ENCODE data around the gene KIF19.

Gene KIF19

DNA sequence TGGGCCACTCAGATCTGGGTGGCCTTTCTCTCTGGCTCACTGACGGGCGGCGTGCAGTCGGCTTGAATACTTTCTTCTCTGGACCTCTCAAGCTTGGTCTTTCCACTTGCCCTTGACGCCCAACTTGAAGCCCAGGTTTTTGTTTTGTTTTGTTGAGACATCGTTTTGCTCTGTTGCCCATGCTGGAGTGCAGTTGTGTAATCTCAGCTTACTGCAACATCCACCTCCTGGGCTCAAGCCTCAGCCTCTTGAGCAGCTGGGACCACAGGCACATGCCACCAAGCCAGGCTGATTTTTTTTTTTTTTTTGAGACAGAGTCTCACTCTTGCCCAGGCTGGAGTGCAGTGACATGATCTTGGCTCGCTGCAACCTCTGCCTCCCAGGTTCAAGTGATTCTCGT, 22.7 kb upstream of the KIF19 start:
- no peak overlapping the region for H3K27ac ChIP-seq
- POLR2A ChIA-PET (ENCODE audit: low non-redundant PET), result no interaction called here
- no peak for DNase-seq (ENCODE audit: low spot score)
- TF ChIP-seq, protein P1, sequence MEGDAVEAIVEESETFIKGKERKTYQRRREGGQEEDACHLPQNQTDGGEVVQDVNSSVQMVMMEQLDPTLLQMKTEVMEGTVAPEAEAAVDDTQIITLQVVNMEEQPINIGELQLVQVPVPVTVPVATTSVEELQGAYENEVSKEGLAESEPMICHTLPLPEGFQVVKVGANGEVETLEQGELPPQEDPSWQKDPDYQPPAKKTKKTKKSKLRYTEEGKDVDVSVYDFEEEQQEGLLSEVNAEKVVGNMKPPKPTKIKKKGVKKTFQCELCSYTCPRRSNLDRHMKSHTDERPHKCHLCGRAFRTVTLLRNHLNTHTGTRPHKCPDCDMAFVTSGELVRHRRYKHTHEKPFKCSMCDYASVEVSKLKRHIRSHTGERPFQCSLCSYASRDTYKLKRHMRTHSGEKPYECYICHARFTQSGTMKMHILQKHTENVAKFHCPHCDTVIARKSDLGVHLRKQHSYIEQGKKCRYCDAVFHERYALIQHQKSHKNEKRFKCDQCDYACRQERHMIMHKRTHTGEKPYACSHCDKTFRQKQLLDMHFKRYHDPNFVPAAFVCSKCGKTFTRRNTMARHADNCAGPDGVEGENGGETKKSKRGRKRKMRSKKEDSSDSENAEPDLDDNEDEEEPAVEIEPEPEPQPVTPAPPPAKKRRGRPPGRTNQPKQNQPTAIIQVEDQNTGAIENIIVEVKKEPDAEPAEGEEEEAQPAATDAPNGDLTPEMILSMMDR (conservative IDR thresholded peaks at IDR 0.05; ENCODE audit: low read depth), result no peak
- CTCF ChIA-PET, result interaction anchor here (0.5 kb wide), 1 partner anchor 56 kb away, joined by 3 read pairs; no protein-coding TSS in a partner anchor

DNA sequence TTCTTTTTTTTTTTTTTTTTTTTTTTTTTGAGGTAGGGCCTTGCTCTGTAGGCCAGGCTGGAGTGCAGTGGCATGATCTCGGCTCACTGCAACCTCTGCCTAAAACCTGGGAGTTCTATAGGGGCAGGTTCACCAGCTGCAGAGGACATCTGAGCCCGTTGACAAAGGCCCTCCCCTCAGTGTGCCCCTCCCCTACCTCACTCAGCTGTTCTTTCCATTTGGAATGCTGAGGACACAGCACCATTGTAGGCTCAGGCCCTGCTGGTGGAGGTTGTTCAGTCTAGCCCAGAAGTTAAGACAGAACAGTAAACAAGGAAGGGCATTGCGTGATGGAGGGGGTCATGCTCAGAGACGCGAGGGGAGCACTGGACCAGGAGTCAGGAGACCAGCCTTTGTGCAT, 21.8 kb upstream of the KIF19 start:
- DNase-seq (ENCODE audit: low spot score), result no peak
- no peak overlapping the region for H3K27ac ChIP-seq
- TF ChIP-seq, protein P1 (conservative IDR thresholded peaks at IDR 0.05; ENCODE audit: low read depth), result no peak
- CTCF ChIA-PET, result interaction anchor here (0.5 to 0.7 kb wide), 2 partner anchors 10 to 296 kb away, joined by 3 read pairs; no protein-coding TSS in a partner anchor
- POLR2A ChIA-PET (ENCODE audit: low non-redundant PET), result no interaction called here

DNA sequence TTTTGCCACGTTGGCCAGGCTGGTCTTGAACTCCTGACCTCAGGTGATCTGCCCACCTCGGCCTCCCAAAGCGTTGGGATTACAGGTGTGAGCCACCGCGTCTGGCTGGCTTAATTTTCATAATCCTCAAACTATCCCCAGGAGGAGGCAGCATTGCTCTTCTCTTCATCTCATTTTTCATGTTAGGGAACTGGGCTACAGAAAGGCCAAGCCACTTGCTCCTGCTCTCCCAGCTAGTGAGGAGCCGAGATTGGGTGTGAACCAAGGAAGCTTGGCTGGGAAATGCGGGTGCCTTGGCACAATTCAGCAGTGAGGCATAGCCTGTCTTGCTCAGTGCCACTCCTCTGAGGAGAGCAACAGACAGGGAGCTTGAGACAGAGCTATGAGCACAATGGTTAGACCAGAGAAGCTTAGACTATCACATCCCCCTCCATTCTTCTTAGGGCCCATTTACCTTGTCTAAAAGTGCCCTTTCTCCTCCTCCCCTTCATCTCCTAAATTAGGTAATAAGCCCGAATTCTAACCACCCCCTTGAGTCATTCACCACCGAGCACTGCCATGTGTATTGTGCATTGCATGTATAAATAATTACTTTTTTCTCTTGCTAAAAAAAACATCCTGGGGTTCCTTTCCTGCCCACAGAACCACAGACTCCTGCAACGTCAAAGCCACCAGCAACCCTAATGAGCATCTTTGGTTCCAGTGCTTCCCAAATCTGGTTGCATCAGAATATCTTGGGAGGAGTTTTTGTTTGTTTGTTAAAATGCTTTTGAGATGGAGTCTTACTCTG, 20.0 kb upstream of the KIF19 start:
- H3K27ac ChIP-seq, result no peak overlapping the region
- DNase-seq (ENCODE audit: low spot score), result no peak
- ChIA-PET POLR2A (ENCODE audit: low non-redundant PET) (no interaction called here), CTCF (interaction anchor here (1.2 kb wide), 1 partner anchor 56 kb away, joined by 5 read pairs; the partner anchor contains the start of gene BTBD17)
- TF ChIP-seq, protein P1 (conservative IDR thresholded peaks at IDR 0.05; ENCODE audit: low read depth), result no peak

DNA sequence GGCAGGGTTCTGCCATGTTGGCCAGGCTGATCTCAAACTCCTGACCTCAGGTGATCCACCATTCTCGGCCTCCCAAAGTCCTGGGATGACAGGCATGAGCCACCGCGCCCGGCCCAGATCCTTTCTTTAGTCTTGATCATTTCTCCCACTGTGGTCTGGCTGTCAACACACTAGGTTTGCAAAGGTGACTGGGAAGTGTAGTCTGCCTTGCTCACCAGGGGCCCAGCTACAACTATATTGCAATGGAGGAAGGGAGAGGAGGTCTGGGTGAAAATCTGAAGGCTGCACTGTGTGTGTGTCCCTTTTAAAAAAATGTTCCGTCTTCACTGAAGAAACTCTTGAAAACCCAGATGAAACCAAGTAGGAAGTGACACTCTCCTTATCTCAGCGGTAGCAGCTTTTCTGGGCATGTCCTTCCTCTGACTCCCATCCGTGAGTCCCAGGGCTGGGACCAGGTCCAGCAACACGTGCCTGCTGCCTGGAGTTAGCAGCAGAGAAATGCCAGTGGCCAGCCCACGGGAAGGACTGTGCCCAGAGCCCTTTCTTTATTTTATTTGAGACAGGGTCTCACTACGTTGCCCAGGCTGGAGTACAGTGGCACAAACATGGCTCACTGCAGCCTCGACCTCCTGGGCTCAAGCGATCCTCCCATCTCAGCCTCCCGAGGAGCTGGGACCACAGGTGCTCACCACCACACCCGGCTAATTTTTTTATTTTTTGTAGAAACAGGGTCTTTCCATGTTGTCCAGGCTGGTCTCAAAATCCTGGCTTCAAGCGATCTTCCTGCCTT, 17.8 kb upstream of the KIF19 start:
- ChIA-PET POLR2A (ENCODE audit: low non-redundant PET) (no interaction called here), CTCF (interaction anchor here (1.5 kb wide), 1 partner anchor 53 kb away, joined by 5 read pairs; no protein-coding TSS in a partner anchor)
- DNase-seq (ENCODE audit: low spot score), result no peak
- TF ChIP-seq, protein P1 (conservative IDR thresholded peaks at IDR 0.05; ENCODE audit: low read depth), result no peak
- no peak overlapping the region for H3K27ac ChIP-seq

DNA sequence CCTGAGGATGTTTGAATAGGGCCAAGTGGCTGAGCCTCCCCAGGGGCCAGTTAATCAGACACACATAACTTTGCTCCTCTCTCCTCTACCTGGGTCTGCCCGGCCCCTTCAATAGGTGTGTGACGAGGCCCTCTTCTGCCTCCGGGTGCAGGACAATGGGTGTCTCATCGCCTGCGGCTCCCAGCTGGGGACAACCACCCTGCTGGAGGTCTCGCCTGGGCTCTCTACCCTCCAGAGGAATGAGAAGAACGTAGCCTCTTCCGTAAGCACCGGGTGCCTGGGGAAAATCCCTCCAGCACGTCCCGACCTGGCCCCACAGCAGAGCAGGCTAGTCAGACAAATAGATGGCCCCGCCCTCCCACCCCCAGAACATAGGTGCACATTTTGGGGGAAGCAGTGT, 16.1 kb upstream of the KIF19 start:
- DNase-seq (ENCODE audit: low spot score), result no peak
- CTCF ChIA-PET, result no interaction called here
- POLR2A ChIA-PET (ENCODE audit: low non-redundant PET), result no interaction called here
- H3K27ac ChIP-seq, result no peak overlapping the region
- TF ChIP-seq, protein P1 (conservative IDR thresholded peaks at IDR 0.05; ENCODE audit: low read depth), result no peak

DNA sequence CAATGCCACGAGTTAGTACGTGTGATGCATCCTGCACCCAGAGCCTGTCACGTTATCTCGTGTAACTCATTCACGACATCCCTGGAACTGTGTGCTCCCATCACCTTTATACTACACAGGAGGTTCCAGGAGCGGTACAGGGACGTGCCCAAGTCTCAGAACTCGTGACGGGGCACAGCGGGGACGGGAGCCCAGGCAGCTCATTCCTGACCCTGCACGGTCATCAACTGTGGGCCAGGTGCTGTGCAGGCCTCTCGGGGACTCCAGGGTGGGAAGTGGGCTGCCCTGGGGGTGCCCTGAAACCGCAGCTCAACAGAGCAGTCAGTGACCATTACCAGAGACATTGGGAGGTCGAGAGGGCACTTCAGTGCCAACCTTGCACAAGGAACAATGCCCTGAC, 11.1 kb upstream of the KIF19 start:
- H3K27ac ChIP-seq, result no peak overlapping the region
- no peak for DNase-seq (ENCODE audit: low spot score)
- ChIA-PET CTCF (no interaction called here), POLR2A (ENCODE audit: low non-redundant PET) (no interaction called here)
- TF ChIP-seq, protein P1 (conservative IDR thresholded peaks at IDR 0.05; ENCODE audit: low read depth), result no peak
